IPS DF 4.7 (cell line): ENCODE results near the gene SPDYE3.

Experiments
- DNase-seq: peaks from one replicate; pipeline ENCODE4 v3.0.0-alpha.2; 2013; ENCODE audit warnings: low spot score; ENCODE audit errors: extremely low read depth

SPDYE3 gene

GRCh38 chr7:100371561-100372171 lies 64.2 kb downstream of the SPDYE3 start:
- DNase-seq: no peak
